Right atrium auricular region (tissue), 2 donors: ENCODE measurements around the gene FBXO11. TPM values are rescaled to one million over a fixed set of nuclear protein-coding genes. Genes with fewer than 3 reads are reported as not detected.
"Not testable (repeated sequence)": the region's sequence is repeated elsewhere in the genome, so short reads cannot be mapped to it uniquely, and the experiment has no call there.

Experiments
- DNase-seq: peaks from one replicate; pipeline ENCODE4 v3.0.0-alpha.2; 2019; ENCODE audit warnings: low spot score
- H3K27ac ChIP-seq, 2 donors: fragments of 200-600 bp; sonication (generic); 1 replicate in 1 of 2; 2 replicates in 1 of 2; pipeline ENCODE4 v1.5.1; 2016 to 2019
- H3K27me3 ChIP-seq, 2 donors: fragments of 200-600 bp; sonication (generic); one replicate each; pipeline versions ENCODE4 v1.5.1 to v1.6.0; 2017 to 2019
- H3K36me3 ChIP-seq: fragments of 200-600 bp; sonication (generic); one replicate; pipeline ENCODE4 v1.5.1; 2016
- H3K4me1 ChIP-seq, 2 donors: fragments of 200-600 bp; sonication (generic); one replicate each; pipeline versions ENCODE4 v1.5.1 to v1.6.0; 2017 to 2019
- H3K4me3 ChIP-seq, 2 donors: fragments of 200-600 bp; sonication (generic); 1 replicate in 1 of 2; 2 replicates in 1 of 2; pipeline ENCODE4 v1.5.1; 2017 to 2019; ENCODE audit warnings: mild to moderate bottlenecking in 1 of 2, moderate library complexity in 1 of 2
- H3K9me3 ChIP-seq, 2 donors: fragments of 200-600 bp; sonication (generic); one replicate each; pipeline ENCODE4 v1.5.1; 2019
- total RNA-seq, 2 donors: library from RNA; depleted of rRNA; stranded (reverse); fragments of >200 nt; gene quantifications; one replicate each; pipeline ENCODE4 v1.1.0, GENCODE V29; 2016
- TF ChIP-seq, protein P1 (sequence below), 2 donors: fragments of 200-600 bp; sonication (generic); IDR thresholded peaks; one replicate each; pipeline ENCODE4 v1.5.1; 2019; ENCODE audit warnings: antibody characterized with exemption in 2 of 2

Gene FBXO11
- total RNA-seq, 2 donors from 2014 or later, result 28.6 to 31.7 TPM

DNA sequence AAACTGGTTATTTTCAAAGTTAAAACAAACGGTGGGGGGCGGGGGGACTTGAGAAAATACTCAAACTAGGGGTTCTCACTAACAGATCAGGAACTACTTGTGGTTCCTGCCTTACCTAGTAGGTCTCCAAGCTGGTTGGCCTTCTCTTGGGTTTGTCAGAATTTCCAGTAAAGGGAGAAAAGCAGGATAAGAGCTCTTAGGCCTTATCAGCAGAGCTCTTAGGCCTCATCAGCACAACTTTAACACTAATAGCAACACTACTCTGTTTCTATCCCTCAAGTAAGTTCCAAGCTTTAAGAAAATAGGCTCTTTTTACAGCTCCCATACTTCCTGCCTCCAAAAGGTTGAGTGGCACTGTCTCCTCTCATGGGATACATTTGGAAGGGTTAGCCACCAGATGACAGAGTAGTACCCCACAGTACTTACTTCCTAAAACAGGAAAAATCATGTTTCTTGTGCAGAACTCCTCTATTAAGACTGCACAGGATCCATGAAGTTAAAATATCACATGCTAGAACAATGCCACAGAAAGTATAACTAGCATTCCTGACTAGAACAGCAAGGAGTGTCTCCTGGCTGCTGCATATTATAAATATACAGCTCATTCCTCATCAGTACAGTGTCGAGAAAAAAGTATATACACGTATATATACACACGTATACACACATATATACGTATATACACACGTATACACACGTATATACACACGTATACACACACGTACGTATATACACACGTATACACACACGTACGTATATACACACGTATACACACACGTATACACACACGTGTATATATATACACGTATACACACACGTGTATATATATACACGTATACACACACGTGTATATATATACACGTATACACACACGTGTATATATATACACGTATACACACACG is 6.1 kb downstream of the FBXO11 start:
- Histone ChIP-seq H3K9me3 (no peaks in the 10 kb centered on the region), H3K27me3 (no peaks in the 10 kb centered on the region), H3K27ac (peak overlapping the region; percentile 32 to 45), H3K36me3 (no peaks in the 10 kb centered on the region), H3K4me1 (peaks cover 0 to 48% of the 10 kb centered on the region in 2 donors), H3K4me3 (no peak overlapping the region)
- TF ChIP-seq, protein P1, sequence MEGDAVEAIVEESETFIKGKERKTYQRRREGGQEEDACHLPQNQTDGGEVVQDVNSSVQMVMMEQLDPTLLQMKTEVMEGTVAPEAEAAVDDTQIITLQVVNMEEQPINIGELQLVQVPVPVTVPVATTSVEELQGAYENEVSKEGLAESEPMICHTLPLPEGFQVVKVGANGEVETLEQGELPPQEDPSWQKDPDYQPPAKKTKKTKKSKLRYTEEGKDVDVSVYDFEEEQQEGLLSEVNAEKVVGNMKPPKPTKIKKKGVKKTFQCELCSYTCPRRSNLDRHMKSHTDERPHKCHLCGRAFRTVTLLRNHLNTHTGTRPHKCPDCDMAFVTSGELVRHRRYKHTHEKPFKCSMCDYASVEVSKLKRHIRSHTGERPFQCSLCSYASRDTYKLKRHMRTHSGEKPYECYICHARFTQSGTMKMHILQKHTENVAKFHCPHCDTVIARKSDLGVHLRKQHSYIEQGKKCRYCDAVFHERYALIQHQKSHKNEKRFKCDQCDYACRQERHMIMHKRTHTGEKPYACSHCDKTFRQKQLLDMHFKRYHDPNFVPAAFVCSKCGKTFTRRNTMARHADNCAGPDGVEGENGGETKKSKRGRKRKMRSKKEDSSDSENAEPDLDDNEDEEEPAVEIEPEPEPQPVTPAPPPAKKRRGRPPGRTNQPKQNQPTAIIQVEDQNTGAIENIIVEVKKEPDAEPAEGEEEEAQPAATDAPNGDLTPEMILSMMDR (IDR thresholded peaks at IDR 0.05), result no peak
- no peak for DNase-seq

DNA sequence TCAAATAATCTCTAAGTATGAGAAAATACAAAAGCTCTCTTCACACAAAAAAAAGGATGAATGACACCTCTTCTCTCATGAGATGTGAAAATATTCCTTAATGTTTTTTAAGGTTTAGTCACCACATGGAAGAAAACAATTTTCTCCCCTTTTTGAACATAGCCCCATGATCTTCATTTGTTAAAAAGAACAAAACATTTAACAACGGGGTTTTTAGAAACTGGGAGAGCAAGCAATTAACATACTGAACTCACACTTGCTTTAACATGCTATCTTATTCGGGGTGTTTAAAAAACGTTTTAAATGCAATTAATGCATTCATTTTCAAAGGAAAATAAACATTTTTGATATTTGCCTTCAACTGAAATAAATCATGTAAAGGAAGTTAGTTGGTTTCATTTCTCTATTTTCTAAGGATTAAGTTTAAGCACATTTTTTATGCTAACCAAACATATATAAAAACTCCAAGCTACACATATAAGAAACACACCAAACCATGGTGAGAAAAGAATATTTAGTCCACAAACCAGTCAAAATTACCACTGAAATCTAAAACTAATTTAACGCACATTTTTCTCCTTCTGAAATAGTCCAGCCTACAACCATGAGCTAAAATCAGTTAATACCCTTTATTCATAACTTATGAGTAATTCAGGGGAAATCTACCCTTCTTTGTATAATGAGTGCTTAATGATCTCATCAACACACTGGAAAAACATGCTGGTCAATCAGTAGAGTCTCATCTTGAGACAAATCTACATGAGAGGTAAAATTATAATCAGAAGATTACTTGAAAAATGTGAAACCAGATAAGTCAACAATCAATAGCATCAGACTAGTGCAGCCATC is 8.2 kb downstream of the FBXO11 start:
- no peaks in the 10 kb centered on the region for H3K27me3 ChIP-seq
- no peaks in the 10 kb centered on the region for H3K9me3 ChIP-seq
- H3K27ac ChIP-seq, result no peak overlapping the region
- no peak for DNase-seq
- peaks cover 0 to 56% of the 10 kb centered on the region in 2 donors for H3K4me1 ChIP-seq
- H3K36me3 ChIP-seq, result no peaks in the 10 kb centered on the region
- H3K4me3 ChIP-seq, result no peak overlapping the region
- TF ChIP-seq, protein P1 (IDR thresholded peaks at IDR 0.05), result no peak

DNA sequence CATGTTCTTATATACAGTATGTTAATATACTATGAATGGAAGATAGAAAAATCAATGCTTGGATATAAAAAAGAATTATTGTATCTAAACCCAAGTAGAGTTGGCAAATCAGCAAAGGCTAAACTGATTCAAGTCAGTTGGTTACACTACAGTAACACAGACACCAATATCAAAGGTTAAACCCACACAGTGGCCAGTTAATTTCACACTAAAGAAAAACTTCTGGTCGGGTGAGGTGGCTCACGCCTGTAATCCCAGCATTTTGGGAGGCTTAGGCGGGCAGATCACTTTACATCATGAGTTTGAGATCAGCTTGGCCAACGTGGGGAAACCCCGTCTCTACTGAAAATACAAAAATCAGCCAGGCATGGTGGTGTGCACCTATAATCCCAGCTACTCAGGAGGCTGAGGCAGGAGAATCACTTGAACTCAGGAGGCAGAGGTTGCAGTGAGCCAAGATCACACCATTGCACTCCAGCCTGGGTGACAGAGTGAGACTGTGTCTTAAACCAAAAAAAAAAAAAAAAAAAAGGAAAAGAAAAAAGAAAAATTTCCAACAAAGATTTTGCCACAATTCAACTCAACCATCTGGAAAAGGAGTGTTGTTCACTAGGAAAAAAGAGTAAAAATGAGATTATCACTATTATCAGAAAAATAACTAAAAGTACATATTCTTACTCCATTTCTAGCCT is 9.0 kb downstream of the FBXO11 start:
- not testable (repeated sequence) for H3K27ac ChIP-seq, H3K4me3 ChIP-seq, DNase-seq, H3K36me3 ChIP-seq, H3K27me3 ChIP-seq, H3K9me3 ChIP-seq
- H3K4me1 ChIP-seq, result peaks cover 0 to 55% of the 10 kb centered on the region in 2 donors

DNA sequence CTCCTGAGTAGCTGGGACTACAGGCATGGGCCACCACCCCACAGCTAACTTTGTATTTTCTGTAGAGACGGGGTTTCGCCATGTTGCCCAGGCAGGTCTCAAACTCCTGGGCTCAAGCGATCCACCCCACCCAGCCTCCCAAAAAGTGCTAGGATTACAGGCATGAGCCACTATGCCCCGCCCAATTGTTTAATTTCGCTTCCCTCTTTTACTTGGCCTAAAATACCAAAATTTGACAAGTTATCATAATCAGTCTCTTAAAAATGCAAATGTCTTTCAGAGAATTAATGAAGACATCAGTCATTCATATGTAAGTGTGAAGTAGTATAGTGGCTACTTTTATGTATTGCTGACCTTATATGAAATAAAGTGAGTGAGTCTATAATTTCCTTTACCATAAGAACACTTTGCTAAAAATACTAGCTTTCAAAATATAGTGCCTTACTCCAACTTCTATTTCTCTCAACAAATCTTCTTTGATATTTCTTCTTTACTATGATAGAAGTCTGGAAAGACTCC is 9.8 kb downstream of the FBXO11 start:
- Histone ChIP-seq H3K4me3 (no peak overlapping the region), H3K27me3 (no peaks in the 10 kb centered on the region), H3K27ac (no peak overlapping the region), H3K9me3 (no peaks in the 10 kb centered on the region), H3K4me1 (peaks cover 0 to 57% of the 10 kb centered on the region in 2 donors), H3K36me3 (no peaks in the 10 kb centered on the region)
- DNase-seq, result no peak
- TF ChIP-seq, protein P1 (IDR thresholded peaks at IDR 0.05), result no peak

DNA sequence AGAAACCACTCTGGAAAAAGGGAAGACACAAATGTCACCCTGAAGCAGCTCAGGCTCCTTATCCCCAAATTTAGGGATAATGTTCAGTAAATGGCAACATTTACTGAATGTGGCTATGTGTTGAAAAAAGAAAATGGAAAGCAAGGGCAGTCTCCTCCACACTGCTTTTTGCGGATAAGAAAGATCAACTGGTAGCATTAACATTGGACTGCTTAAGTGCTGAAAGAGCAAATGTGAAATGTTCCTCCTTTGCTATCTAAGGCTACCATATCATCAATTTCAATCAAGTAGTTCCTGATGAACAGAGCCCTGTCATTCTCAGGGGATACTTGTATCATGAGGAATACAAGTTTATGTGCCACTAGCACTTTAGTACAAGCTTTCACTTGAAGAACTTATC is 12.5 kb downstream of the FBXO11 start:
- TF ChIP-seq, protein P1 (IDR thresholded peaks at IDR 0.05), result no peak
- Histone ChIP-seq H3K27ac (no peak overlapping the region), H3K36me3 (no peaks in the 10 kb centered on the region), H3K27me3 (no peaks in the 10 kb centered on the region), H3K9me3 (no peaks in the 10 kb centered on the region), H3K4me1 (peaks cover 0 to 52% of the 10 kb centered on the region in 2 donors), H3K4me3 (no peak overlapping the region)
- DNase-seq, result no peak
